ENCODE data around the gene CACNA1D.

Gene CACNA1D

DNA sequence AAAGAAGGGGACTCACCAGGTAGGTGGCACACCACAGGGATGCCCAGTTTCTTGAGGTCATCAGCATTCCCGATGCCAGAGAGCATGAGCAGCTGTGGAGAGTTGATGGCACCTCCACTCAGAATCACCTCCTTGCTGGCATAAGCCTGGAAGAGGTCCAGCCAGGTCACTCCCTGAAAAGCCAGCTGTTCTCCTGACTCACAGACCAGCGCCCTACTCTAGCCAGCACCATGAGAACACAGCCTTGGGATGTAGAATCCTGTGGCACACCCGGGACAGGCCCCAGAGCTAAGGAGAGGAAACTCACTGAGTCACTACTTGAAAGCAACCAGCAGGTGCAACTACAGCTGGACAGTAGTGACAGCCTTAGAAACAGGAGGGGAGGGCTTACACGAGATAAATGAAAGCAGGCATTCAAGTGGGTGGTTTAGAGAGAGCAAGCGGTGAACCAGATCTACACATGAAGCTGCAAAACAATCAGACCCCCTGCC, 327.3 kb downstream of the CACNA1D start:
- FAIRE-seq (no peak), DNase-seq (ENCODE audit: insufficient read length, low spot score) (no peak)
- no peak for TF ChIP-seq CTCF (IDR thresholded peaks at IDR 0.05; ENCODE audit: insufficient read depth, missing control alignments)

DNA sequence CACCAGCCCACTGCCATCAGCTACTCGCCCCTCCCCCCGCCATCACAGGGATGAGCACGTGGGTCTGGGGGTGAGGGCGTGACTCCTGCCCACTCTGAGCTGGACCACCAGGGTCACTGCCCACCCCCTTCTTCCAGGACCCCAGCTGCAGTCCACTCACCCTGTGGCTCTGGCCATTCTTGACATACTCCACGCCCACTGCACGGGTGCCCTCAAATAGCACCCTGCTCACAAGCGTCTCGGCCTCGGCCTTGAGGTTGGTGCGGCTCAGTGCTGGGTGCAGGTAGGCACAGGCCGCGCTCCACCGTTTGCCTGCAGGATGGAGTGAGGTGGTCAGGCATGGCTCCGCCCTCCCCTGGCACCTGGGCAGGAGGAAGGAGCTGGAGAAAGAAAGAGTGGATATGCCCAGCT, 327.9 kb downstream of the CACNA1D start:
- no peak for FAIRE-seq
- no peak for TF ChIP-seq CTCF (IDR thresholded peaks at IDR 0.05; ENCODE audit: insufficient read depth, missing control alignments)

DNA sequence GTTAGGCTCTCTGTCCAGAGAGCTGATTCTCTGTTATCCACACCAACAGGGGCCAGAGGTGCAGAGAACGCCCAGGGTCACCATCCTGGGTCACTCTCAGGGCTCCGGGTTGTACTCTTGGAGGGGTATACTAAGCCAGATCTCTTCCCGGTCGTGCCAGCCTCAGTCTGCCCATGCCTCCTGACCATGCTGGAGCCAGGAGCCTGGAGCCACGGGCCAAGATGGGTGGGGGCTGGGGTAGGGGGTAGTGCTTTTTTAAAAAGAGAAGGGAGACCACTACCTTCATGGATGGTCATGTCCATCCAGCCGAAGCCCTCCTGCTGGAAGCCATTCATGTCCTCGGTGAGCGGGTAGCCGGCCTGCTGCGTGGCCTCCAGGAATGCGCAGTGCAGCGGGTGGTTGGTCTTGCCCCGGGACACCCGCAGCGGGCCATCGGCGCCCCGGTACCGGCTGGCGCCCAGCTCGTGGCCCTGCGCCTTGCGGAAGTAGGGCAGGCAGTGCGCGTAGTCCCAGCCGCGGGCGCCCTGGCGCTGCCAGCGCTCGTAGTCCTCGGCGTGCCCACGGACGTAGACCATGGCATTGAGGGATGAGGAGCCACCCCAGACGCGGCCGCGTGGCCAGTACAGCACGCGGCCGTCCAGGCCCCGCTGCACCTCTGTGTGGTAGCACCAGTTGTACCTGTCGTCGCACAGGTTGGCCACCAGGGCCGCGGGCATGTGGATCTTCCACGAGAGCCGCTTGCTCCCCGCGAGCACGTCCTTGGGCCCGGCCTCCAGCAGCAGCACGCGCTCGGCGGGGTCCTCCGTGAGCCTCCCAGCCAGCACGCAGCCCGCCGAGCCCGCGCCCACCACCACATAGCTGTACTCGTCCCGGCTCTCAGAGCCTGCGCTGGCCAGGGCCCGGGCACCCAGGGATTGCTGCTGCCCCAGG, 328.9 kb downstream of the CACNA1D start:
- no peak for TF ChIP-seq CTCF (IDR thresholded peaks at IDR 0.05; ENCODE audit: insufficient read depth, missing control alignments)
- FAIRE-seq: no peak

More for the DNA sequence above, 327.9 kb downstream of the CACNA1D start:
- no peak for DNase-seq (ENCODE audit: insufficient read length, low spot score)

DNA sequence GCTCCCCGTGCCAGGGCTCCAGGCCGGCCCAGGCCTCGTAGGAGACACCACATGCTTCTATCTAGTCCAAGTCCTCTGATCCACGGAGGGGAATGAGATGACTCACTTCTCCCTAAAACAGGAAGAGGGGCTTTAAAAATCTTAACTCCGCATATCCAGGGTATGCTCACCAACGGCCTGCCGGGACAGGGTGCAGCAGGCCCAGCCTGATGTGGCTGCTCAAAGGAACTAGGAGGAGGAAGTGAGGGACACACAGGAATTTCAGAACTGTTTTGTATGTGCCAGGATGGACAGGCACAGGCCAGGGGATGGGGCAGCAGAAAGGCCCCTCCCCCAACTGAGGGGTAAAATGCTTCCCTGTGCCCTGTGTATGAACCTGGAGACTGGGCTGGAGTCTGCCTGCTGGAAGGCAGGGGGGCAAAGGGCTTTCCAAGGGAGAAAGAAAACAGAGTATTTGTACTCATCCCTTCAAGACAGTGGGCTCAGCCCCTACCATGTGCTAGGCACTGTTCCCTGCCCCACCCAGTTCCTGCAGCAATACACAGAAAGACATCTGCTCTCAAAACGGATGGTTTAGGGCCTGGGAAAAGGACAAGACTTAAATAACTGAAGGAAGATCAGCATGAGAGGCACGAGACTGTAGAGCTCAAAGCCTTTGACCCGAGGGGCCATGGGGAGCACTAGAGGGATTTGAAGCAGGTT, 329.7 kb downstream of the CACNA1D start:
- no peak for TF ChIP-seq CTCF (IDR thresholded peaks at IDR 0.05; ENCODE audit: insufficient read depth, missing control alignments)
- DNase-seq (ENCODE audit: insufficient read length, low spot score): no peak
- no peak for FAIRE-seq

More for the DNA sequence above, 328.9 kb downstream of the CACNA1D start:
- no peak for DNase-seq (ENCODE audit: insufficient read length, low spot score)

DNA sequence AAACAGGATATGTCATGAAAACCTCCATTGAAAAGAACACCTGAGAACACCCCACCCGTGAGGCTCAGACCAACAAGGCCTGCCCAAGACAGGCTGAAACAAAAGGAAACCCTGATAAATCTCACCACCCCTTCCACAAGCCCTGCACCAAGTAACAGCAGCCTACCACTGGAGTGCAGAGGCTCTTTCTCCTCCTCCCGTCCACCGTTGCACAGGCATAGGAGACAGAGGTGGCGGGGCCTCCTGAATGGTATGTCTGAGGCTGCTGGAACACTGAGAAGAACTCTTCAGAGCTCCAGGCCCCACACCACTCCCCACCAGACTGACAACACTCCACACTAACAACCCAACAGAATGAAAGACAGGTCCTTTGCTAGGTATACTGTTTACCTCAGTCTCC, 330.4 kb downstream of the CACNA1D start:
- DNase-seq (ENCODE audit: insufficient read length, low spot score): no peak
- no peak for FAIRE-seq
- TF ChIP-seq CTCF (IDR thresholded peaks at IDR 0.05; ENCODE audit: insufficient read depth, missing control alignments): no peak

- TF ChIP-seq CTCF (IDR thresholded peaks at IDR 0.05; ENCODE audit: insufficient read depth, missing control alignments): no peak
- DNase-seq (ENCODE audit: insufficient read length, low spot score): no peak
- no peak for FAIRE-seq
Measured at GRCh38 chr3:53826048-53826447, 331.6 kb downstream of the CACNA1D start.

Data from D721Med (cell line).